K562 (cell line): ENCODE measurements around the gene CHEK2. TPM values are rescaled to one million over a fixed set of nuclear protein-coding genes. Genes with fewer than 3 reads are reported as not detected.
"Not testable (repeated sequence)": the region's sequence is repeated elsewhere in the genome, so short reads cannot be mapped to it uniquely, and the experiment has no call there.

ENCODE experiments used
- ATAC-seq: fragments of 200-7000 bp; cut with Tn5 transposase; 3 replicates; pipeline ENCODE4 v1.9.1; 2020; ENCODE audit warnings: moderate library complexity
- BruUV-seq: library from RNA; stranded (reverse); fragments of 400-500 nt; replicated peaks from 2 replicates; lab custom pipeline; 2021; lab: Mats Ljungman, UMichigan
- CTCF ChIA-PET: fragments of 300-600 bp; formaldehyde crosslinking; extraction: SDS; loops from one replicate; lab custom pipeline; 2021; ENCODE audit warnings: low intra/inter-chr PET ratio; lab: Yijun Ruan, JAX
- POLR2A ChIA-PET: fragments of 300-600, 350-650 bp; sonication (Branson Sonifier 250); formaldehyde crosslinking; extraction: SDS; loops from one replicate; lab custom pipeline; 2021; ENCODE audit warnings: antibody characterized with exemption, inconsistent platforms; lab: Yijun Ruan, JAX
- DNase-seq, 4 experiments: peaks; one replicate each; pipeline versions ENCODE4 v3.0.0 to v3.0.0-alpha.2; 2011 to 2018; ENCODE audit warnings: low spot score in 3 of 4, mixed read lengths in 3 of 4; ENCODE audit errors: extremely low read depth in 1 of 4
- FAIRE-seq: peaks from 2 replicates; lab custom pipeline; 2011; peaks lifted over from hg19 to GRCh38; lab: Jason Lieb, UNC
- H2AFZ ChIP-seq: 2 replicates; pipeline ENCODE4 v1.6.0; 2011; ENCODE audit warnings: low read depth, low read length, control low read depth, inconsistent platforms
- H3K27ac ChIP-seq: fragments of 200-600 bp; 3 replicates; pipeline ENCODE4 v1.8.0; 2011; ENCODE audit warnings: low read depth, mild to moderate bottlenecking, control low read depth, inconsistent platforms, low read length, moderate library complexity, mixed read lengths; ENCODE audit errors: extremely low read depth
- H3K27me3 ChIP-seq, 2 experiments: fragments of 300-600 bp in 1 of 2; 2 replicates in 1 of 2; 3 replicates in 1 of 2; pipeline versions ENCODE4 v1.6.0 to v1.8.0; 2011; ENCODE audit warnings: inconsistent platforms in 2 of 2, low read length in 2 of 2, mild to moderate bottlenecking in 1 of 2, mixed read lengths in 1 of 2, moderate library complexity in 1 of 2; ENCODE audit not compliant: control insufficient read depth in 2 of 2, insufficient read depth in 2 of 2
- H3K36me3 ChIP-seq: fragments of 300-600 bp; 3 replicates; pipeline ENCODE4 v1.8.0; 2011; ENCODE audit warnings: mild to moderate bottlenecking, low read length, inconsistent platforms; ENCODE audit not compliant: control insufficient read depth, insufficient read depth
- H3K4me1 ChIP-seq, 2 experiments: fragments of 200-600 bp in 1 of 2; replicated peaks in 1 of 2; 2 replicates in 1 of 2; 3 replicates in 1 of 2; pipeline versions ENCODE4 v1.5.1 to v1.8.0; 2011; ENCODE audit warnings: inconsistent platforms in 2 of 2, low read length in 2 of 2, mild to moderate bottlenecking in 1 of 2, mixed read lengths in 1 of 2, moderate library complexity in 1 of 2; ENCODE audit not compliant: control insufficient read depth in 2 of 2, insufficient read depth in 2 of 2
- H3K4me2 ChIP-seq: 2 replicates; pipeline ENCODE4 v1.6.1; 2011; ENCODE audit warnings: low read length, control low read depth, inconsistent platforms, mixed read lengths; ENCODE audit not compliant: insufficient read depth
- H3K4me3 ChIP-seq: fragments of 200-600 bp; sonication (generic), shearing (Covaris generic); 2 replicates; pipeline ENCODE4 v1.5.1; 2016; ENCODE audit warnings: control low read depth, inconsistent platforms
- H3K79me2 ChIP-seq: fragments of 200-600 bp; 3 replicates; pipeline ENCODE4 v1.8.0; 2011; ENCODE audit warnings: low read length, inconsistent platforms; ENCODE audit not compliant: control insufficient read depth, insufficient read depth
- H3K9ac ChIP-seq, 2 experiments: 2 replicates each; pipeline versions ENCODE4 v1.6.0 to v1.6.1; 2011; ENCODE audit warnings: low read depth in 2 of 2, low read length in 2 of 2, control low read depth in 1 of 2, inconsistent platforms in 1 of 2, mild to moderate bottlenecking in 1 of 2, mixed read lengths in 1 of 2; ENCODE audit not compliant: insufficient read depth in 1 of 2
- H3K9me1 ChIP-seq: one replicate; pipeline ENCODE4 v1.6.0; 2011; ENCODE audit warnings: inconsistent platforms, mild to moderate bottlenecking, low read length, moderate library complexity; ENCODE audit not compliant: control insufficient read depth, insufficient read depth
- H3K9me3 ChIP-seq: replicated peaks from 2 replicates; pipeline ENCODE4 v1.5.1; 2011; ENCODE audit warnings: low read depth, low read length, inconsistent platforms; ENCODE audit not compliant: control insufficient read depth, insufficient read depth
- H4K20me1 ChIP-seq: replicated peaks from 2 replicates; pipeline ENCODE4 v1.6.1; 2011; ENCODE audit warnings: low read length, inconsistent platforms, mixed read lengths; ENCODE audit not compliant: control insufficient read depth, insufficient read depth
- ATF7 ChIP-seq: fragments of 450-650 bp; IDR thresholded peaks from 2 replicates; pipeline ENCODE4 v1.7.1; 2014; ENCODE audit warnings: mild to moderate bottlenecking, moderate library complexity
- CEBPB ChIP-seq: fragments of 450-650 bp; IDR thresholded peaks from 2 replicates; pipeline ENCODE4 v1.6.1; 2016; ENCODE audit warnings: missing genetic modification characterization, missing compliant biosample characterization
- CEBPG ChIP-seq, 3 experiments: fragments of 200-800 bp in 1 of 3; sonication (Bioruptor generic) in 1 of 3; sonication (generic) in 1 of 3; formaldehyde crosslinking in 1 of 3; IDR thresholded peaks in 2 of 3; conservative IDR thresholded peaks in 1 of 3; 2 replicates each; pipeline versions ENCODE4 v1.6.1 to v1.8.0; 2016 to 2022; ENCODE audit warnings: missing compliant biosample characterization in 2 of 3, missing genetic modification characterization in 2 of 3, mild to moderate bottlenecking in 1 of 3, missing genetic modification reagents in 1 of 3
- CTBP1 ChIP-seq: fragments of 450-650 bp; IDR thresholded peaks from 2 replicates; pipeline ENCODE4 v1.6.1; 2016; ENCODE audit warnings: borderline replicate concordance
- FOSL1 ChIP-seq: fragments of 200-800 bp; sonication (Bioruptor generic); conservative IDR thresholded peaks from 2 replicates; pipeline ENCODE4 v1.6.1; 2016; ENCODE audit warnings: missing genetic modification characterization, missing compliant biosample characterization
- FOXA3 ChIP-seq, 2 experiments: fragments of 450-650 bp in 1 of 2; sonication (generic) in 1 of 2; formaldehyde crosslinking; IDR thresholded peaks in 1 of 2; conservative IDR thresholded peaks in 1 of 2; 2 replicates each; pipeline versions ENCODE4 v1.4.0 to v1.8.0; 2020 to 2022; ENCODE audit warnings: mild to moderate bottlenecking in 2 of 2, missing genetic modification reagents in 1 of 2
- IRF9 ChIP-seq: fragments of 450-650 bp; IDR thresholded peaks from 2 replicates; pipeline ENCODE4 v1.6.1; 2016; ENCODE audit warnings: missing biosample characterization, missing genetic modification characterization
- JUND ChIP-seq, 2 experiments: IDR thresholded peaks; 2 replicates in 1 of 2; 3 replicates in 1 of 2; pipeline ENCODE4 v1.6.1; 2011; ENCODE audit warnings: borderline replicate concordance in 2 of 2, low read depth in 2 of 2, low read length in 2 of 2, improper control_type of control experiment in 1 of 2, missing biosample characterization in 1 of 2, missing genetic modification characterization in 1 of 2, missing genetic modification reagents in 1 of 2
- WGBS: fragments of 100-300 bp; shearing (Covaris generic); methylation state at CpG from one replicate; pipeline ENCODE4 v1.1.6; 2016; ENCODE audit warnings: low coverage, mixed read lengths; ENCODE audit not compliant: insufficient coverage; ENCODE audit errors: missing lambda C conversion rate; 5-methylcytosine and 5-hydroxymethylcytosine counted together
- in situ Hi-C: fragments of 300-500 bp; cut with MboI; formaldehyde crosslinking; loops from 4 replicates; pipeline ENCODE4 v1.15.0; 2018; ENCODE audit warnings: inconsistent platforms, mixed read lengths
- intact Hi-C: fragments of 100-400 bp; cut with micrococcal nuclease; formaldehyde crosslinking; loops from 2 replicates; pipeline ENCODE4 v1.14.2; 2022
- polyA plus RNA-seq, 8 experiments: library from polyadenylated mRNA; depleted of rRNA in 4 of 8; stranded (reverse) in 5 of 8; unstranded in 3 of 8; fragments of >200 nt; fragmentation: Nextera tagmentation in 2 of 8; fragmentation: Illumina TruSeq in 1 of 8; extraction: Ambion mirVana in 2 of 8; extraction: Trizol in 1 of 8; gene quantifications; 2 replicates each; pipeline versions ENCODE4 v1.2.1 to v1.2.3, GENCODE V29; 2011 to 2014; ENCODE audit warnings: inconsistent platforms in 1 of 8, missing spikeins in 1 of 8
- total RNA-seq, 7 experiments: library from RNA; depleted of rRNA in 6 of 7; stranded (reverse); fragments of >200 nt in 6 of 7; fragmentation: Illumina TruSeq in 2 of 7; extraction: Trizol in 2 of 7; gene quantifications; 2 replicates each; pipeline versions ENCODE4 v1.2.1 to v1.2.3, GENCODE V29; 2011 to 2021; ENCODE audit warnings: low replicate concordance in 1 of 7
- TF ChIP-seq, protein P1 (sequence below), 2 experiments: fragments of 450-650 bp in 1 of 2; sonication (generic) in 1 of 2; formaldehyde crosslinking in 1 of 2; IDR thresholded peaks in 1 of 2; conservative IDR thresholded peaks in 1 of 2; 2 replicates each; pipeline versions ENCODE4 v1.6.1 to v1.8.1; 2016 to 2023; ENCODE audit warnings: mild to moderate bottlenecking in 2 of 2, moderate library complexity in 2 of 2, inconsistent platforms in 1 of 2, missing genetic modification reagents in 1 of 2

CHEK2 gene
- total and polyA plus RNA-seq, 9 of the 15 experiments (the other 6 are each of a cell fraction or from before 2014, with no cell fraction given) = 28.7 to 102 (median 58.0) TPM

- ATAC-seq, intact Hi-C loops, H3K27me3 ChIP-seq, H3K4me1 ChIP-seq, H3K9ac ChIP-seq, in situ Hi-C loops, POLR2A ChIA-PET, H2AFZ ChIP-seq, H3K4me2 ChIP-seq, FAIRE-seq, DNase-seq, H3K9me3 ChIP-seq, BruUV-seq, H4K20me1 ChIP-seq, H3K9me1 ChIP-seq, H3K36me3 ChIP-seq, CTCF ChIA-PET, H3K27ac ChIP-seq, H3K4me3 ChIP-seq, H3K79me2 ChIP-seq: not testable (repeated sequence)
- 100% methylated on average over 3 of the region's 4 CpGs for whole genome bisulfite sequencing
Observed at GRCh38 chr22:28682966-28683365, 58.7 kb downstream of the CHEK2 start.

GRCh38 chr22:28680813-28681490 is 60.7 kb downstream of the CHEK2 start:
- H4K20me1 ChIP-seq, H3K4me2 ChIP-seq, H3K27ac ChIP-seq, BruUV-seq, H2AFZ ChIP-seq, ATAC-seq, H3K9me1 ChIP-seq, intact Hi-C loops, POLR2A ChIA-PET, FAIRE-seq, in situ Hi-C loops, H3K9ac ChIP-seq, H3K4me3 ChIP-seq, H3K36me3 ChIP-seq: not testable (repeated sequence)
- DNase-seq = peak in 1 of 4 experiments; percentile 12
- WGBS = 36% methylated on average over 4 of the region's 5 CpGs
- TF ChIP-seq, protein P1, sequence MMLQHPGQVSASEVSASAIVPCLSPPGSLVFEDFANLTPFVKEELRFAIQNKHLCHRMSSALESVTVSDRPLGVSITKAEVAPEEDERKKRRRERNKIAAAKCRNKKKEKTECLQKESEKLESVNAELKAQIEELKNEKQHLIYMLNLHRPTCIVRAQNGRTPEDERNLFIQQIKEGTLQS (IDR thresholded peaks at IDR 0.05) = peak; percentile 96
- TF ChIP-seq, protein P1 (CRISPR knock-in tag; conservative IDR thresholded peaks at IDR 0.05) = not testable (repeated sequence)
- TF ChIP-seq FOXA3 (CRISPR knock-in tag; conservative IDR thresholded peaks at IDR 0.05 in 1 of 2, IDR thresholded peaks at IDR 0.05 in 1 of 2) = peak; percentile 22 to 68; a peak in 2 of 4 replicates
- TF ChIP-seq CEBPB = peak; percentile 88
- TF ChIP-seq IRF9 (tag) = peak; percentile 55; the same call in 1 of the 2 replicates
- peak; percentile 45; the same call in 1 of the 2 replicates for TF ChIP-seq CEBPG (CRISPR knock-in tag; IDR thresholded peaks at IDR 0.05)
- TF ChIP-seq CEBPG (tag; conservative IDR thresholded peaks at IDR 0.05 in 1 of 2, IDR thresholded peaks at IDR 0.05 in 1 of 2) = peak; percentile 77 to 90
- peak; percentile 20; the same call in 1 of the 2 replicates for TF ChIP-seq JUND (IDR thresholded peaks at IDR 0.05; ENCODE audit: borderline replicate concordance, low read depth, low read length)
- 0 out of 3 replicates have a peak, but pooled peaks have one; percentile 18 for TF ChIP-seq JUND (tag; IDR thresholded peaks at IDR 0.05; ENCODE audit: borderline replicate concordance, low read depth, low read length)
- peak; percentile 92 for TF ChIP-seq ATF7
- TF ChIP-seq FOSL1 (tag) = peak; percentile 36
- 0 out of 2 replicates have a peak, but pooled peaks have one; percentile 35 for TF ChIP-seq CTBP1
- TF ChIP-seq, all 486 proteins: peak for 9; not testable (repeated sequence) for 477
- CTCF ChIA-PET, H3K79me2 ChIP-seq, H3K9me3 ChIP-seq, H3K27me3 ChIP-seq, H3K4me1 ChIP-seq: not testable (repeated sequence)
